MG63 (cell line): ENCODE measurements around the gene OARD1. TPM values are rescaled to one million over a fixed set of nuclear protein-coding genes. Genes with fewer than 3 reads are reported as not detected.
"Not testable (repeated sequence)": the region's sequence is repeated elsewhere in the genome, so short reads cannot be mapped to it uniquely, and the experiment has no call there.

Experiments used
- DNase-seq: peaks from one replicate; pipeline ENCODE4 v3.0.0-alpha.2; 2020
- H3K27me3 ChIP-seq: fragments of 250-450 bp; sonication (Bioruptor Pico); 2 replicates; pipeline ENCODE4 v1.5.1; 2020; ENCODE audit warnings: mild to moderate bottlenecking, moderate library complexity
- H3K36me3 ChIP-seq: fragments of 250-450 bp; sonication (Bioruptor Pico); 2 replicates; pipeline ENCODE4 v1.5.1; 2020; ENCODE audit warnings: mild to moderate bottlenecking, moderate library complexity
- H3K4me3 ChIP-seq: fragments of 250-450 bp; sonication (Bioruptor Pico); 2 replicates; pipeline ENCODE4 v1.5.1; 2020; ENCODE audit warnings: mild to moderate bottlenecking, moderate library complexity
- H3K9me3 ChIP-seq: fragments of 250-450 bp; sonication (Bioruptor Pico); 2 replicates; pipeline ENCODE4 v1.5.1; 2020; ENCODE audit warnings: mild to moderate bottlenecking, moderate library complexity
- total RNA-seq: library from RNA; depleted of rRNA; stranded (reverse); fragments of >200 nt; shearing (Covaris generic); gene quantifications from 2 replicates; pipeline ENCODE4 v1.2.3, GENCODE V29; 2014; ENCODE audit warnings: low replicate concordance; rRNA removed

Gene OARD1
- total RNA-seq, 1 experiment from 2014 or later = 1.4 TPM

DNA sequence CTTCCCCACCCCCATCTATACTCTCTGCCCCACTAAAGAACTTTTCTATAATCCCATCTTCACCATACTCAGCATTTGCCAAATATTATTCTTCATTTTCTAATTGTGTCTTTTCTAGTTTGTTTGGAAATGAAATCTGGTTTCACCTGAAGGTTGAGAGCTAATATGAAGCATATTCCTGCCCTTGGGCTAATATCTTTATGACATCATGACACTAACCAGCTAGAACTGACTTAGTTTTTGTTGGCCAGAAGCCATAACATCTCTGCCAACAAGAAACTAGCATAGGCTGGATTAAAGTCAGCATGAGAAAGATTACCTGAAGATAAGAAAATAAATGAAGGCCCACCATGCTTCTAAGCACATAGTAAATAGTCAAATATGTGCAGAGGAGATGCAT is 49.9 kb downstream of the OARD1 start:
- no peak overlapping the region for H3K4me3 ChIP-seq
- H3K9me3 ChIP-seq = no peaks in the 10 kb centered on the region
- no peaks in the 10 kb centered on the region for H3K36me3 ChIP-seq
- no peak for DNase-seq
- H3K27me3 ChIP-seq = no peaks in the 10 kb centered on the region

DNA sequence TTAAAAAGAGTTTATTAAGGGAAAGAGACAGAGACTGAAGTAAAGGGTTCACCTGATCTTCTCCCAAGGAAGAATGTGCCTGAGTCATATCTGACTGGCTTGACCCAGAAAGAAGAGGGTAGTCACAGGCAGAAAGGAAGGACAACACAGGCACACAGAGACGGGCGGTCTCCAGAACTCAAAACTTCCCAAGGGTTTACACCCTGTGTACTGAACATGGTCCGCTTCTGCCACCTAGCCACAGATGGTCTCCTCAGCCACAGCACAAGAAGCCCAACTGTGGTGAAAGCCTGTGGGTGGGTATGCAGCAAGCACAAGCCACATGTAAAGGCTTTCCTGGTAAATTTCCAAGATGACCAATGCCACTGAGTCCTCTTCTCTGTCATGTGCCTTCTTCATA is 50.3 kb downstream of the OARD1 start:
- DNase-seq = no peak
- H3K27me3 ChIP-seq = no peaks in the 10 kb centered on the region
- H3K4me3 ChIP-seq = no peak overlapping the region
- no peaks in the 10 kb centered on the region for H3K9me3 ChIP-seq
- H3K36me3 ChIP-seq = no peaks in the 10 kb centered on the region

DNA sequence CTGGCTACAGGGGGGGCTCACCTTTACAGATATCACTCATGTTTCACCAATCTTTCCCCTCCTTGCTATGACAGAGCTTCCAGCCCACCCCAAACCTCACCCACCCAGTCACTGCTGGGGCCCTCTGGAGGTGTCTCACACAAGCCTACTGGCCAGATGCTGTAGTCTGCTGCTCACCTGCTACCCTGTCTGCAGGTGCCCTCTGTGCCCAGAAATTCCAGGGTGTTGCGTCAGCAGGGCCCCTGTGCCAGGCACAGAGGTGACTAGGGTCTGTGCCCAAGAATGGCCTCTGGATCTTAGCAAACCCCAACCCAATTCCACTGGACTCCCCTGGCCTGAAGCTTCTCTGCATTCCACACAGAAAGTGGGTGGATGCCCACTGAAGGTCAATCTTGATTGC is 54.5 kb downstream of the OARD1 start:
- Histone ChIP-seq H3K36me3 (no peaks in the 10 kb centered on the region), H3K27me3 (no peaks in the 10 kb centered on the region), H3K4me3 (no peak overlapping the region), H3K9me3 (no peaks in the 10 kb centered on the region)
- DNase-seq = no peak

DNA sequence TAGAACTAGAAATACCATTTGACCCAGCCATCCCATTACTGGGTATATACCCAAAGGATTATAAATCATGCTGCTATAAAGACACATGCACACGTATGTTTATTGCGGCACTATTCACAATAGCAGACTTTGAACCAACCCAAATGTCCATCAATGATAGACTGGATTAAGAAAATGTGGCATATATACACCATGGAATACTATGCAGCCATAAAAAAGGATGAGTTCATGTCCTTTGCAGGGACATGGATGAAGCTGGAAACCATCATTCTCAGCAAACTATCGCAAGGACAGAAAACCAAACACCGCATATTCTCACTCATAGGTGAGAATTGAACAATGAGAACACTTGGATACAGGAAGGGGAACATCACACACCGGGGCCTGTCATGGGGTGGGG is 56.3 kb downstream of the OARD1 start:
- H3K36me3 ChIP-seq, H3K27me3 ChIP-seq, H3K4me3 ChIP-seq, H3K9me3 ChIP-seq, DNase-seq: not testable (repeated sequence)

- DNase-seq = no peak
- no peaks in the 10 kb centered on the region for H3K36me3 ChIP-seq
- no peaks in the 10 kb centered on the region for H3K27me3 ChIP-seq
- H3K4me3 ChIP-seq = no peak overlapping the region
- no peaks in the 10 kb centered on the region for H3K9me3 ChIP-seq
Observed at GRCh38 chr6:41014780-41015179, 57.4 kb downstream of the OARD1 start.

Other genes starting within 250 kb of the OARD1 start
- 0.20 TPM in 1 of 2 replicates, not detected in the other for gene UNC5CL, start 33.1 kb downstream of the OARD1 start, total RNA-seq
- not detected in 2 replicates for gene TSPO2, start 29.9 kb downstream of the OARD1 start, total RNA-seq
- gene APOBEC2, start 19.2 kb downstream of the OARD1 start, total RNA-seq = not detected in 2 replicates
- 20.5 and 28.1 TPM in 2 replicates for gene NFYA, start 618 bp upstream of the OARD1 start, total RNA-seq
- gene TREML1, start 82.0 kb upstream of the OARD1 start, total RNA-seq = not detected in 2 replicates
- gene TREM2, start 90.8 kb upstream of the OARD1 start, total RNA-seq = not detected in 2 replicates
- not detected in 2 replicates for gene TREML2, start 128.8 kb upstream of the OARD1 start, total RNA-seq
- not detected in 2 replicates for gene TREML4, start 156.0 kb upstream of the OARD1 start, total RNA-seq
- gene TREM1, start 214.3 kb upstream of the OARD1 start, total RNA-seq = not detected in 2 replicates